Activated naive CD4-positive, alpha-beta T cell treated with anti-CD3 and anti-CD28 coated beads, Interleukin-2, amount 50 U/mL, for 24 hours (primary cell): Measurements from ENCODE around the gene ARPC4.

Source experiments
- H3K27ac Mint-ChIP-seq: one replicate; pipeline ENCODE4 v1.8.0; 2021; ENCODE audit warnings: mild to moderate bottlenecking, mixed read lengths
- H3K27me3 Mint-ChIP-seq: one replicate; pipeline ENCODE4 v1.8.0; 2021; ENCODE audit warnings: mixed read lengths
- H3K36me3 Mint-ChIP-seq: one replicate; pipeline ENCODE4 v1.8.0; 2021; ENCODE audit warnings: mixed read lengths
- H3K4me1 Mint-ChIP-seq: one replicate; pipeline ENCODE4 v1.8.0; 2021; ENCODE audit warnings: mixed read lengths
- H3K4me3 Mint-ChIP-seq: one replicate; pipeline ENCODE4 v1.8.0; 2021; ENCODE audit warnings: mild to moderate bottlenecking, mixed read lengths
- H3K9me3 Mint-ChIP-seq: one replicate; pipeline ENCODE4 v1.8.0; 2021; ENCODE audit warnings: mixed read lengths

ARPC4 gene

DNA sequence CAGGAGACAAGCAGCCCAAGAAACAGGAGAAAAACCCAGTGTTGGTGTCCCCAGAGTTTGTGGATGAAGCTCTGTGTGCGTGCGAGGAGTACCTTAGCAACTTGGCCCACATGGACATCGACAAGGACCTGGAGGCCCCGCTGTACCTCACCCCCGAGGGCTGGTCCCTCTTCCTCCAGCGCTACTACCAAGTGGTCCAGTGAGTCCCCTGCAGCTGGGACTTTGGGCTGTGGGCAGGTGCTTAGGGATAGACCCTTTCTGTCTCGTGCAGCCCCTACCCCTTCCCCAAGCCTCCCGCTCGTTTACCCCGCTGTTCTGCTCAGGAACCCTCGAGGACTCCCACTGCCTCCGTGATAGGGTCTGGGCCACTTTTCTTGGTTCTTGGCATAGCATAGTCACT lies 27.7 kb downstream of the ARPC4 start:
- no peak overlapping the region for H3K4me3 Mint-ChIP-seq
- H3K27ac Mint-ChIP-seq, result no peak overlapping the region
- H3K9me3 Mint-ChIP-seq, result no peaks in the 10 kb centered on the region
- H3K36me3 Mint-ChIP-seq, result no peaks in the 10 kb centered on the region
- no peaks in the 10 kb centered on the region for H3K27me3 Mint-ChIP-seq
- H3K4me1 Mint-ChIP-seq, result no peaks in the 10 kb centered on the region

- no peaks in the 10 kb centered on the region for H3K27me3 Mint-ChIP-seq
- H3K4me3 Mint-ChIP-seq, result no peak overlapping the region
- H3K4me1 Mint-ChIP-seq, result no peaks in the 10 kb centered on the region
- no peaks in the 10 kb centered on the region for H3K9me3 Mint-ChIP-seq
- H3K27ac Mint-ChIP-seq, result no peak overlapping the region
- no peaks in the 10 kb centered on the region for H3K36me3 Mint-ChIP-seq
Observed at GRCh38 chr3:9820946-9821345, 28.1 kb downstream of the ARPC4 start.

DNA sequence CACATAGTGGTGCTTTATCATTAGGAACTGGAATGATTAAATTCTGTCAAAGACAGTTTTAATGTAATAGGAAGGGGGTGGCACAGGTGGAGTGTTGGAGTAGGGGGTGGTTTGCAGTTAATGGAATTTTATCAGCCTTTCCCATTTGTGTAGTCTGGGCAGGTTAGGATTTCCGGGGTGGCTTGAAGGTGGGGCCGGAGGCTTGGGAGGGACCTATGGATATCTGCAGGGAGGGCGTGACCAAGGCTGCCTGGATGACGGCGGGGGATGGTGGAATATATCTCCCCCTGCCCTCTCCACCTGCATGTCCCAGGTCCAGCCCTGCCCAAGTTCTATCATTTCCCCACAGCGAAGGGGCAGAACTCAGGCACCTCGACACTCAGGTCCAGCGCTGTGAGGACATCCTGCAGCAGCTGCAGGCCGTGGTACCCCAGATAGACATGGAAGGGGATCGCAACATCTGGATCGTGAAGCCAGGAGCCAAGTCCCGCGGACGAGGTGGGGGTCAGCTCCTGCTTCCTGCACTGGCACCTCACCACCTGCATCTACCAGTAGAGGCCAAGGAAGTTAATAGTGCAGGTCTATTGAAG lies 32.7 kb downstream of the ARPC4 start:
- H3K27me3 Mint-ChIP-seq, result no peaks in the 10 kb centered on the region
- H3K4me3 Mint-ChIP-seq, result no peak overlapping the region
- no peaks in the 10 kb centered on the region for H3K36me3 Mint-ChIP-seq
- no peaks in the 10 kb centered on the region for H3K4me1 Mint-ChIP-seq
- H3K9me3 Mint-ChIP-seq, result no peaks in the 10 kb centered on the region
- no peak overlapping the region for H3K27ac Mint-ChIP-seq

DNA sequence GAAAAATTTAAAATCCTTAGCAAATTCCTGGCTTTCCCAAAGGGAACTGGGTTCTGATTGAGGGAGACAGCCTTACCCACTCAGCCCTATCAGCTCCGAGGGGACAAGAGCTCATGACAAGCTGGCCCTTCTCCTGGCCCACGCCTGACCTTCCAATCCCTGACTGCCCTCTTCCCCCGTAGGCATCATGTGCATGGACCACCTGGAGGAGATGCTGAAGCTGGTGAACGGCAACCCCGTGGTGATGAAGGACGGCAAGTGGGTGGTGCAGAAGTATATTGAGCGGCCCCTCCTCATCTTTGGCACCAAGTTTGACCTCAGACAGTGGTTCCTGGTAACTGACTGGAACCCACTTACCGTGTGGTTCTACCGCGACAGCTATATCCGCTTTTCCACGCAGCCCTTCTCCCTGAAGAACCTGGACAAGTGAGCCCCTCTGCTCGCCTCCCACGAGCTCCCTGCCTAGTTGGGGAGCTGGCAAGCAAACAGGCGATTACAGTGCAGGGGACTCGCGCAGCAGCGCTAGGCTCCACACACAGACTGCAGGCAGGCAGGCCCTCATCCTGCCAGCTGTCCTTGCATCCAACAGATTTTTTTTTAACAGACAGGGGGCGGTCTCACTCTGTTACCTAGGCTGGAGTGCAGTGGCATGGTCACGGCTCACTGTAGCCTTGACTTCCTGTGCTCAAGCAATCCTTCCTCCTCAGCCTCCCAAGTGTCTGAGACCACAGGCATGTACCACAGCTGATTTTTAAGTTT lies 34.1 kb downstream of the ARPC4 start:
- Mint-ChIP-seq H3K9me3 (no peaks in the 10 kb centered on the region), H3K27ac (peak overlapping the region; percentile 55), H3K36me3 (peaks cover 2% of the 10 kb centered on the region), H3K27me3 (no peaks in the 10 kb centered on the region), H3K4me1 (peaks cover 8% of the 10 kb centered on the region), H3K4me3 (no peak overlapping the region)

DNA sequence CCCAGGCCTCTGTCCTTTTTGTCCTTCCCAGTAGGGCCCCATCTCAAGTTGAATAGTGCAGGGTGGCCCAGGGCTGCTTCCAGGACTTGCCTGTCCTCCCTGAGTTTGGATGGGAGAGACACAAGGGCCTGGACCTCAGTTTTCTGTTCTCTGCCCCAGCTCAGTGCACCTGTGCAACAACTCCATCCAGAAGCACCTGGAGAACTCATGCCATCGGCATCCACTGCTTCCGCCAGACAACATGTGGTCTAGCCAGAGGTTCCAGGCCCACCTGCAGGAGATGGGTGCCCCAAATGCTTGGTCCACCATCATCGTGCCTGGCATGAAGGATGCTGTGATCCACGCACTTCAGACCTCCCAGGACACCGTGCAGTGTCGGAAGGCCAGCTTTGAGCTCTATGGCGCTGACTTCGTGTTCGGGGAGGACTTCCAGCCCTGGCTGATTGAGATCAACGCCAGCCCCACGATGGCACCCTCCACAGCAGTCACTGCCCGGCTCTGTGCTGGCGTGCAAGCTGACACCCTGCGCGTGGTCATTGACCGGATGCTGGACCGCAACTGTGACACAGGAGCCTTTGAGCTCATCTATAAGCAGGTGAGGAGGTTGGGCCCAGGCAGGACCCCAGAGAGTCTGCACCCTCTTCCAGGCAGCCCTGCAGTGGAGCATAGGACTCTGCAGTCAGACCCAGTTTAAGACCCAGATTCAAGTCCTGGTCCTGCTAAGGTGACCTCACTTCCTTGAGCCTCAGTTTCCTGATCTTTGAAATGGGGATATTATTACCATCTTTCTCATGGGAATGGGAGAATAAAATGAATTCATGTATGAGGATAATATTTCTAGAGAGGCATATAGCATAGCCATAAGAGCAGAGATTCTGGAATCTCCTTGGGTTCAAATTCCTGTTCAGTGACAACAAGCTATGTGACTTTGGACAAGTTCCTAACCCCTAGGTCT lies 36.2 kb downstream of the ARPC4 start:
- Mint-ChIP-seq H3K36me3 (peaks cover 2% of the 10 kb centered on the region), H3K4me1 (peaks cover 8% of the 10 kb centered on the region), H3K27me3 (no peaks in the 10 kb centered on the region), H3K9me3 (no peaks in the 10 kb centered on the region), H3K4me3 (no peak overlapping the region), H3K27ac (no peak overlapping the region)

- Mint-ChIP-seq H3K4me1 (peaks cover 8% of the 10 kb centered on the region), H3K36me3 (peaks cover 2% of the 10 kb centered on the region), H3K27ac (peak overlapping the region; percentile 42), H3K9me3 (no peaks in the 10 kb centered on the region), H3K27me3 (no peaks in the 10 kb centered on the region), H3K4me3 (no peak overlapping the region)
Observed at GRCh38 chr3:9831253-9831652, 38.4 kb downstream of the ARPC4 start.

DNA sequence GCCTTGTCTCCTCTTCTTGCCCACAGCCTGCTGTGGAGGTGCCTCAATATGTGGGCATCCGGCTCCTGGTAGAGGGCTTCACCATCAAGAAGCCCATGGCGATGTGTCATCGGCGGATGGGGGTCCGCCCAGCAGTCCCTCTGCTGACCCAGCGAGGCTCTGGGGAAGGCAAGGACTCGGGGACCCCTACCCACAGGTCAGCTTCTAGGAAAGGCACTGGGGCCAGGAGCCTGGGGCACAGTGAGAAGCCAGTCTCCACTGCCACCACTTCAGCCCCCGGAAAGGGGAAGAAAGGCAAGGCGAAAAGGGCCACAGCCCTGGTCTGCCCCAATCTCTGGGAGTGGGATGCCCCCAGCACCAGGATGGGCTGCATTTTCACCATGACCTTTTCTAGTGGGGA lies 40.2 kb downstream of the ARPC4 start:
- no peaks in the 10 kb centered on the region for H3K9me3 Mint-ChIP-seq
- H3K27me3 Mint-ChIP-seq, result no peaks in the 10 kb centered on the region
- peaks cover 4% of the 10 kb centered on the region for H3K36me3 Mint-ChIP-seq
- H3K4me1 Mint-ChIP-seq, result peaks cover 8% of the 10 kb centered on the region
- H3K27ac Mint-ChIP-seq, result no peak overlapping the region
- no peak overlapping the region for H3K4me3 Mint-ChIP-seq

DNA sequence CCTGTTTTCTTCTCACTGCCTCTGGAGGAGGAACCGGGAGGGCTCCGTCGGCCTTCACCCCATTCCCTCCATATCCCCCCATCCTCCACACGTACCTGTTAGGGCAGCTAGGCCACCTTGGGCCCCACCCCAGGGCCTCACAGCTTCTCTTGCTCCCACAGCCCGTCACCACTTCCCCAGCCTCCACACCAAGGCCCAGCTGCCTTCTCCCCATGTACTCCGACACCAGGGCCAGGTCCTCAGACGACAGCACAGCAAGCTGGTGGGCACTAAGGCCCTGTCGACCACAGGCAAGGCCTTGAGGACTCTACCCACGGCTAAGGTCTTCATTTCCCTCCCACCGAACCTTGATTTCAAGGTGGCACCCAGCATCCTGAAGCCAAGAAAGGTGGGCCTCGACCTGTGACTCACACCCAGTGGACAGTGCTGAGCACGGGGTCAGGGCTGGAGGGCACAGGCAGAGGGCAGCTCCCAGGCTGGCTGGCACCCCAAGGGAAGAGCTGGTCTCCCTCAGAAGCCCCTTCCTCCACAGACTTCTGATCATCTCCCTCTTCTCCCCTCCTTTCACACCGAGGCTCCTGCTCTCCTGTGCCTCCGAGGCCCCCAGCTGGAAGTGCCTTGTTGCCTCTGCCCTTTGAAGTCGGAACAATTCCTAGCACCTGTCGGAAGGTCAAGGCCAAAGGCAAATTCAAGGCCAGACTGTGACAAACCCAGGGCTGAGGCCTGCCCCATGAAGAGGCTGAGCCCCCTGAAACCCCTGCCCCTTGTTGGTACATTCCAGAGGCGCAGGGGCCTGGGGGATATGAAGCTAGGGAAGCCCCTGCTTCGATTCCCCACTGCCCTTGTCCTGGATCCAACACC lies 41.9 kb downstream of the ARPC4 start:
- Mint-ChIP-seq H3K27me3 (no peaks in the 10 kb centered on the region), H3K4me3 (no peak overlapping the region), H3K4me1 (peaks cover 8% of the 10 kb centered on the region), H3K36me3 (peaks cover 4% of the 10 kb centered on the region), H3K27ac (no peak overlapping the region), H3K9me3 (no peaks in the 10 kb centered on the region)

GRCh38 chr3:9837701-9838582 lies 45.1 kb downstream of the ARPC4 start:
- Mint-ChIP-seq H3K4me1 (peaks cover 13% of the 10 kb centered on the region), H3K4me3 (no peak overlapping the region), H3K36me3 (peaks cover 7% of the 10 kb centered on the region), H3K9me3 (no peaks in the 10 kb centered on the region), H3K27me3 (no peaks in the 10 kb centered on the region), H3K27ac (no peak overlapping the region)

DNA sequence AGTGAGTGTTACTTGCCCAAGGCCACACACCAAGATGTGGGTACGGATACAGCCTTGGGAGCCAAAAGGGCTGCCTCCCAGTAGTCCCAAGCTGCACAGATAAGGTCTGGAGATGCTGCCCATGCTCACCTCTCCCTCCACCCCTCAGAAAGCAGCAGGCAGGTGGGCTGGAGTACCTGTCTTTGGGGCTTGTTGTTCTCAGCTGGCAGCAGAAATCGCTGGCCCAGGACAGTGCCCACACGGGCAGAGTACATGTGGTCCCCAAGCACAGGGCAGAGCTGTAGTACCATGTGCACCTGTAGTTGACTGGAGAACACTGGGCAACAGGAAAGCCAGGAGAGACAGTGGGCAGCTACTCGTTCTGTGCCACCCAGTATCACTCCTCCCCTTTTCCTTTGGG lies 46.0 kb downstream of the ARPC4 start:
- peaks cover 7% of the 10 kb centered on the region for H3K36me3 Mint-ChIP-seq

GRCh38 chr3:9841015-9841414 lies 48.1 kb downstream of the ARPC4 start:
- peak overlapping the region; percentile 59 for H3K27ac Mint-ChIP-seq
- H3K36me3 Mint-ChIP-seq, result peaks cover 7% of the 10 kb centered on the region
- H3K4me3 Mint-ChIP-seq, result no peak overlapping the region
- H3K9me3 Mint-ChIP-seq, result no peaks in the 10 kb centered on the region
- H3K27me3 Mint-ChIP-seq, result no peaks in the 10 kb centered on the region
- peaks cover 27% of the 10 kb centered on the region for H3K4me1 Mint-ChIP-seq

More for the DNA sequence above, 46.0 kb downstream of the ARPC4 start:
- peaks cover 18% of the 10 kb centered on the region for H3K4me1 Mint-ChIP-seq
- H3K27me3 Mint-ChIP-seq, result no peaks in the 10 kb centered on the region
- no peaks in the 10 kb centered on the region for H3K9me3 Mint-ChIP-seq
- H3K27ac Mint-ChIP-seq, result no peak overlapping the region
- H3K4me3 Mint-ChIP-seq, result no peak overlapping the region

DNA sequence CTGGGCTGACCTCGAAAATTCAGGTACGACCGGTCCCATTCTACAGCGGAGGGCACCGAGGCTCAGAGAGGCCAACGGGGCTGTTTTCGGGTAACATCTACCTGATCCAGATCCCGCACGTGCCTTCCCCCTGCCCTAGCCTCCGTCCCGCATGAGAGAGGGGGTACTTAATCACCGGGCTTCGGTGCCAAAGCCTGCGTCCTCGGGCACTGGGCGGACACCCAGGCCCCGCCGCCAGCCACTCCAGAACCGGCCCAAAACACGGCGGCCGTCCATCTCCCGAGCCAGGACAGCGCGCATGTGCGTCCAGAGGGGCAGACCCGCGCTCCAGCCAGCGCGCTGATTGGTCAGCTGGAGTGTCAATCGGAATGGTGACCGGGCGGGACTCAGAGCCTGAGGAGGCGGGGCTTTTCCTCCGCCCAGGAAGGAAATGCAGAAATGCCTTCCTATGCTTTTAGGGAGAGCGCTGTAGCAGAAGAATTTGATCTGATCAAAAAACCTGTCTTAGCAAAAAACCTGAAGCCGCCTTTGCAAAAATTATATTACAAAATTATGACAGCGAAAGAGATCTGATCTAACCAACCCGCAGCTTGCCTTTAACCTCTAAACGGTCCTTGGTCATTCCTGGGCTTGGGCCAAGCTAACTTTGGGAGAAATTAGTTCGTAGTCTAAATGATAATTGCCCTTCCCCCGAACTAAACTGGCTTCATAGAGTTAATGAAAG lies 51.0 kb downstream of the ARPC4 start, which contains the start of gene RPUSD3:
Gene RPUSD3 (minus strand): TSS at position 294 of the 724 bp plus-strand sequence. CDS start 18 bp downstream, at position 276.
- Mint-ChIP-seq H3K36me3 (peaks cover 5% of the 10 kb centered on the region), H3K9me3 (no peaks in the 10 kb centered on the region), H3K4me3 (peak within 1 kb of the TSS; percentile 99), H3K27me3 (no peaks in the 10 kb centered on the region), H3K27ac (peak within 1 kb of the TSS; percentile 91), H3K4me1 (peaks cover 30% of the 10 kb centered on the region)

- H3K9me3 Mint-ChIP-seq, result no peaks in the 10 kb centered on the region
- H3K36me3 Mint-ChIP-seq, result peaks cover 3% of the 10 kb centered on the region
- no peak overlapping the region for H3K4me3 Mint-ChIP-seq
- H3K27me3 Mint-ChIP-seq, result no peaks in the 10 kb centered on the region
- H3K4me1 Mint-ChIP-seq, result peaks cover 27% of the 10 kb centered on the region
- H3K27ac Mint-ChIP-seq, result peak overlapping the region; percentile 17
Observed at GRCh38 chr3:9846231-9846630, 53.3 kb downstream of the ARPC4 start.
